PC-3 (cell line): Measurements from ENCODE around the gene TUT1. TPM values are rescaled to one million over a fixed set of nuclear protein-coding genes. Genes with fewer than 3 reads are reported as not detected.
"Not testable (repeated sequence)": the region's sequence is repeated elsewhere in the genome, so short reads cannot be mapped to it uniquely, and the experiment has no call there.

Experiments used
- ATAC-seq: fragments of 200-7000 bp; cut with Tn5 transposase; 2 replicates; pipeline ENCODE4 v1.9.1; 2020; ENCODE audit warnings: mild to moderate bottlenecking, moderate library complexity
- BruUV-seq: library from RNA; stranded (reverse); fragments of 400-500 nt; replicated peaks from 2 replicates; lab custom pipeline; 2021; lab: Mats Ljungman, UMichigan
- CTCF ChIA-PET: fragments of 300-600 bp; sonication (Branson Sonifier 250); formaldehyde crosslinking; loops from one replicate; lab custom pipeline; 2022; ENCODE audit warnings: antibody characterized with exemption; lab: Charles Lee
- POLR2A ChIA-PET: fragments of 300-600 bp; sonication (Branson Sonifier 250); formaldehyde crosslinking; loops from one replicate; lab custom pipeline; 2022; ENCODE audit warnings: antibody characterized with exemption; ENCODE audit not compliant: unreplicated experiment; lab: Charles Lee
- DNase-seq: peaks from one replicate; pipeline ENCODE4 v3.0.0-alpha.2; 2015
- H2AFZ ChIP-seq: fragments of 300-600 bp; sonication (generic); 2 replicates; pipeline ENCODE4 v1.6.0; 2016; ENCODE audit warnings: antibody characterized with exemption, low read length
- H3F3A ChIP-seq: fragments of 300-600 bp; sonication (generic); one replicate; pipeline ENCODE4 v1.6.0; 2017; ENCODE audit warnings: antibody characterized with exemption, low read length, control low read depth, mild to moderate bottlenecking; ENCODE audit not compliant: unreplicated experiment
- H3K27ac ChIP-seq: fragments of 300-600 bp; sonication (generic); 2 replicates; pipeline ENCODE4 v1.5.1; 2016; ENCODE audit warnings: mild to moderate bottlenecking, low read length
- H3K27me3 ChIP-seq: fragments of 300-600 bp; sonication (generic); 2 replicates; pipeline ENCODE4 v1.6.1; 2016; ENCODE audit warnings: low read length, mixed read lengths
- H3K36me3 ChIP-seq: fragments of 300-600 bp; sonication (generic); 2 replicates; pipeline ENCODE4 v1.6.1; 2016; ENCODE audit warnings: low read depth, mixed run types, low read length, mixed read lengths
- H3K4me1 ChIP-seq: fragments of 300-600 bp; sonication (generic); 2 replicates; pipeline ENCODE4 v1.5.1; 2016; ENCODE audit warnings: low read length; ENCODE audit not compliant: insufficient read depth
- H3K4me2 ChIP-seq: fragments of 300-600 bp; sonication (generic); 2 replicates; pipeline ENCODE4 v1.6.0; 2016; ENCODE audit warnings: low read length
- H3K4me3 ChIP-seq: fragments of 300-600 bp; sonication (generic); 2 replicates; pipeline ENCODE4 v1.5.1; 2016; ENCODE audit warnings: mild to moderate bottlenecking, low read length, mixed read lengths
- H3K79me2 ChIP-seq: fragments of 300-600 bp; sonication (generic); 2 replicates; pipeline ENCODE4 v1.6.1; 2017; ENCODE audit warnings: low read length, mixed read lengths
- H3K9ac ChIP-seq: fragments of 300-600 bp; sonication (generic); 2 replicates; pipeline ENCODE4 v1.6.0; 2016; ENCODE audit warnings: mild to moderate bottlenecking, low read length
- H3K9me2 ChIP-seq: fragments of 300-600 bp; sonication (generic); replicated peaks from 2 replicates; pipeline ENCODE4 v1.6.1; 2016; ENCODE audit warnings: mixed run types, low read length, mixed read lengths
- H3K9me3 ChIP-seq: fragments of 300-600 bp; sonication (generic); 2 replicates; pipeline ENCODE4 v1.6.1; 2016; ENCODE audit warnings: low read length, mixed read lengths
- H4K20me1 ChIP-seq: fragments of 300-600 bp; sonication (generic); 2 replicates; pipeline ENCODE4 v1.6.1; 2016; ENCODE audit warnings: low read length, mixed read lengths
- CTCF ChIP-seq: fragments of 300-600 bp; sonication (generic); conservative IDR thresholded peaks from 2 replicates; pipeline ENCODE4 v1.5.1; 2017; ENCODE audit warnings: antibody characterized with exemption, low read depth, mild to moderate bottlenecking, low read length
- EZH2 ChIP-seq: fragments of 300-600 bp; sonication (generic); IDR thresholded peaks from one replicate; pipeline ENCODE4 v1.6.1; 2017; ENCODE audit warnings: antibody characterized with exemption, mild to moderate bottlenecking, low read length; ENCODE audit not compliant: unreplicated experiment
- EZH2phosphoT487 ChIP-seq: fragments of 300-600 bp; sonication (generic); IDR thresholded peaks from 2 replicates; pipeline ENCODE4 v1.6.1; 2018; ENCODE audit warnings: mild to moderate bottlenecking, antibody characterized with exemption, low read length, borderline replicate concordance
- intact Hi-C: fragments of 100-400 bp; cut with micrococcal nuclease; formaldehyde crosslinking; loops from 2 replicates; pipeline ENCODE4 v1.9.0; 2023
- total RNA-seq: library from RNA; depleted of rRNA; stranded (reverse); fragments of >200 nt; gene quantifications from 2 replicates; pipeline ENCODE4 v1.2.3, GENCODE V29; 2014

Gene TUT1
- total RNA-seq, 1 experiment from 2014 or later: 17.8 TPM

DNA sequence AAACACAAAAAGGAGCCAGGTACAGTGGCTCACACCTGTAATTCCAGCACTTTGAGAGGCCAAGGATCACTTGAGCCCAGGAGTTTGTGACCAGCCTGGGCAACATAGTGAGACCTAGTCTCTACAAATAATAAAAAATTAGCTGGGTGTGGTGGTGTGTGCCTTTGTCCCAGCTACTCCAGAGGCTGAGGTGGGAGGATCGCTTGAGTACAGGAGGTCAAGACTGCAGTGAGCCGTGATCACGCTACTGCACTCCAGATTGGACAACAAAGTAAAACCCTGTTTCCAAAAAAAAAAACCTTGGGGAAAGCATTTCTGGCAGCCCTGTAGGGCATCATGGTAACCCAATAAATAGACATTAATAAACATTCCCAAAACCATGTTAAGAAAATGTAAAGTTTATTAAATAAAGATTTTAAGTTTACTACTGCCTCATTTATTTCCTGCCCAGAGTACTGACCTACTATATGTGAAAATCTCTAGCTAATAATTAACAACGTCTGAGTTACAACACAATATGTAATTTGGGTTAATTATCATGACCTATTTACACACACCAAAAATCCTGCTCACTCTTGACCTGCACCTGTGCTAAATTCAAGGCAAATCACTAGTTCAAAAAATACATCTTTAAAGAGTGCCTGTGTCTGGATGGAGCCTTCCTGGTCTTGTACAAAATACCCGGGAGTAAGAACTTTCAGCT, 26.1 kb downstream of the TUT1 start:
- Histone ChIP-seq H2AFZ (no peak overlapping the region), H3K27me3 (no peaks in the 10 kb centered on the region), H3F3A (peaks cover 16% of the 10 kb centered on the region), H3K9me3 (no peaks in the 10 kb centered on the region), H3K79me2 (peaks cover 70% of the 10 kb centered on the region), H3K4me1 (peaks cover 25% of the 10 kb centered on the region), H3K4me3 (no peak overlapping the region), H3K9ac (no peak overlapping the region), H4K20me1 (peaks cover 42% of the 10 kb centered on the region), H3K9me2 (no peaks in the 10 kb centered on the region), H3K27ac (no peak overlapping the region), H3K4me2 (no peak overlapping the region), H3K36me3 (peaks cover 67% of the 10 kb centered on the region)
- DNase-seq: no peak
- BruUV-seq: no TSS peak
- no peak for ATAC-seq
- ChIA-PET POLR2A (interaction anchor here (0.5 to 0.6 kb wide), 2 partner anchors 12 to 26 kb away, joined by 3 read pairs; no protein-coding TSS in a partner anchor), CTCF (no interaction called here)
- no peak for TF ChIP-seq CTCF
- no peak for TF ChIP-seq EZH2
- no peak for TF ChIP-seq EZH2phosphoT487
- intact Hi-C loops: no loop called here

DNA sequence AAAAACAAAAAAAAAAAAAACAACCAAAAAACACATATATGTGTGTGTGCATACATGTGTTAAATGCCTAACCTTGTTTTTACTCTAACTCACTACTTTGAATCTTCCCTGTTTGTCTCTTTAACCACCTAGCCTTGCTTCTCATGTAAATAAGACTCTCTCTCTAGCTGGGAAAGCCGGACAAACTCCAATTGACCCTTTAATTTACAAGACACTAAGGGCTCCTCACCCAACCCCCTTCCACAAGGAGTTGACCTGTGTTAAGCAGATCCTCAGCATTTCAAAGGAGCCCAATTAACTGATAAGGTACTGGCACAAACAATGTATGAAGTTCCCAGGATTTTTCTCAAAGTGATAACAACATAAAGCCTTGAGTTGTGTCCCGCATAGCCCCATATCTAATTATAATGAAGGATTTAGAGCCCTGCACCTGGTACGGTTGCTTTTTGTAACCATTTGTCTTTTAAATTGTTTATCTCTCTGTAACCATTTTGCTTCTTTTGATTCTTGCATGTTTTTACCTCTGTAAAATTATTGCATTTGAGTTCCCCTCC, 29.6 kb downstream of the TUT1 start:
- not testable (repeated sequence) for H3K9me3 ChIP-seq, DNase-seq
- peaks cover 54% of the 10 kb centered on the region for H3K79me2 ChIP-seq

DNA sequence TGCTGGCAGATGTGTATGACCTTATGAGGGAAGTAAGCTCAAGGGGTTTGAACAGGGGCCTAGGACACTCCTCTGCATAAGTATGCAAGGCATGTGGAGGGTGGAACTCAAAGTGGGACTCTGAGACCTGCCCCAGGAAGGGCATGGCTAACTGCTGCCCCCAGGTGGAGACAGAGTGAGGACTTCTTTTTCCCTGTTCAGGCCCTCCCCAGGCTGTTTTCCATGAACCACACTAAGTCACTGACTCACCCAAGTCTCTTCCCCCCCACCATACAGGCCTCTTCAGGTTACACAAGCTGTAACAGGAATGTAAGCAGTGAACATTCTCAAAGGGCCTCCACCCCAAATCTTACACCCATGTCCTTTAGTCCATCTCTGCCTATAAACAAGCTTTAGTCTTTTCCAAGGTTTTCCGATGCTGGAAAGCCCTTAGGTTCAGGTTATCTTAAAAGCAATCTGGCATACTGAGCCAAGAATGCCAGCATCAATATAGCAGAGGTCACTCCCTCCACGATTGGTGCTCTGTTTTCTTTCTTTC, 30.7 kb downstream of the TUT1 start:
- BruUV-seq: no TSS peak
- ATAC-seq (peak; percentile 63), DNase-seq (peak; percentile 99)
- Histone ChIP-seq H2AFZ (no peak overlapping the region), H3K9me3 (no peaks in the 10 kb centered on the region), H3K4me1 (peaks cover 71% of the 10 kb centered on the region), H3K27ac (peak overlapping the region; percentile 47; the same call in 1 of the 2 replicates), H3K27me3 (no peaks in the 10 kb centered on the region), H3K79me2 (peaks cover 43% of the 10 kb centered on the region), H3K36me3 (peaks cover 48% of the 10 kb centered on the region), H3K4me2 (peak overlapping the region; percentile 34), H3F3A (peaks cover 12% of the 10 kb centered on the region), H3K4me3 (no peak overlapping the region), H4K20me1 (peaks cover 15% of the 10 kb centered on the region; the same call in 1 of the 2 replicates), H3K9me2 (no peaks in the 10 kb centered on the region), H3K9ac (no peak overlapping the region)
- CTCF ChIA-PET: interaction anchor here (0.5 to 2.7 kb wide), 19 partner anchors 13 to 1110 kb away, joined by 3 to 54 read pairs (median 4); partner anchors contain the start of genes AHNAK, EEF1G, GANAB and TUT1
- POLR2A ChIA-PET: interaction anchor here (0.6 to 1.7 kb wide), 7 partner anchors 13 to 857 kb away, joined by 3 to 17 read pairs (median 5); partner anchors contain the start of genes AHNAK, EEF1G and TUT1
- intact Hi-C loops: loop anchor here (1.0 kb wide), 5 partner anchors 14 to 165 kb away; partner anchors contain the start of genes AHNAK and TUT1
- TF ChIP-seq CTCF: peak; percentile 96
- TF ChIP-seq EZH2: no peak

More for the DNA sequence above, 29.6 kb downstream of the TUT1 start:
- Histone ChIP-seq H3F3A (peaks cover 16% of the 10 kb centered on the region), H4K20me1 (peaks cover 24% of the 10 kb centered on the region), H3K36me3 (peaks cover 59% of the 10 kb centered on the region), H3K4me1 (peaks cover 60% of the 10 kb centered on the region)
- H3K9ac ChIP-seq, H3K4me3 ChIP-seq, CTCF ChIA-PET, H3K27me3 ChIP-seq, H3K4me2 ChIP-seq, intact Hi-C loops, BruUV-seq, H3K9me2 ChIP-seq, H3K27ac ChIP-seq, ATAC-seq, H2AFZ ChIP-seq: not testable (repeated sequence)
- POLR2A ChIA-PET: interaction anchor here (0.7 to 1.7 kb wide), 2 partner anchors 12 to 92 kb away, joined by 5 to 17 read pairs; partner anchors contain the start of gene EEF1G

- Histone ChIP-seq H3K79me2 (peaks cover 38% of the 10 kb centered on the region), H3F3A (peaks cover 12% of the 10 kb centered on the region), H3K27ac (peak overlapping the region; percentile 47), H3K36me3 (peaks cover 40% of the 10 kb centered on the region), H3K4me1 (peaks cover 81% of the 10 kb centered on the region), H3K4me2 (peak overlapping the region; percentile 15; the same call in 1 of the 2 replicates)
- H3K9ac ChIP-seq, H4K20me1 ChIP-seq, H3K9me3 ChIP-seq, ATAC-seq, H3K4me3 ChIP-seq, H2AFZ ChIP-seq, BruUV-seq, H3K27me3 ChIP-seq, H3K9me2 ChIP-seq: not testable (repeated sequence)
- ChIA-PET POLR2A (interaction anchor here (0.7 kb wide), 1 partner anchor 42 kb away, joined by 6 read pairs; the partner anchor contains the start of gene MTA2), CTCF (interaction anchor here (0.6 to 2.7 kb wide), 6 partner anchors 13 to 165 kb away, joined by 3 to 54 read pairs (median 7); partner anchors contain the start of gene AHNAK)
- DNase-seq: peak; percentile 61
- intact Hi-C loops: loop anchor here (1.0 to 10.0 kb wide), 6 partner anchors 13 to 585 kb away; partner anchors contain the start of genes AHNAK and TUT1
These were observed 31.7 kb downstream of the TUT1 start for GRCh38 chr11:62559626-62560025.
